Smooth muscle cell (in vitro differentiated cells): ENCODE measurements around the gene GRHL3. TPM values are rescaled to one million over a fixed set of nuclear protein-coding genes. Genes with fewer than 3 reads are reported as not detected.

Experiments
- DNase-seq: peaks from one replicate; lab custom pipeline; 2025; ENCODE audit not compliant: unreplicated experiment; lab: John Stamatoyannopoulos, UW
- H2AFZ ChIP-seq: fragments of 200-600 bp; sonication (generic); 2 replicates; pipeline ENCODE4 v1.6.0; 2016; ENCODE audit warnings: antibody characterized with exemption, low read depth, mild to moderate bottlenecking
- H3F3A ChIP-seq: fragments of 200-600 bp; sonication (generic); 2 replicates; pipeline ENCODE4 v1.6.0; 2017; ENCODE audit warnings: antibody characterized with exemption, low read depth
- H3K27ac ChIP-seq: fragments of 200-600 bp; sonication (generic); 2 replicates; pipeline ENCODE4 v1.5.1; 2016; ENCODE audit warnings: low read depth, mild to moderate bottlenecking
- H3K27me3 ChIP-seq: fragments of 200-600 bp; sonication (generic); 2 replicates; pipeline ENCODE4 v1.6.1; 2016; ENCODE audit warnings: low read depth, mild to moderate bottlenecking
- H3K36me3 ChIP-seq: fragments of 200-600 bp; sonication (generic); 2 replicates; pipeline ENCODE4 v1.5.1; 2016; ENCODE audit warnings: low read depth
- H3K4me1 ChIP-seq: fragments of 200-600 bp; sonication (generic); 2 replicates; pipeline ENCODE4 v1.5.1; 2016; ENCODE audit warnings: low read depth
- H3K4me2 ChIP-seq: fragments of 200-600 bp; sonication (generic); 2 replicates; pipeline ENCODE4 v1.6.0; 2016; ENCODE audit warnings: mild to moderate bottlenecking
- H3K4me3 ChIP-seq: fragments of 200-600 bp; sonication (generic); 2 replicates; pipeline ENCODE4 v1.5.1; 2016; ENCODE audit warnings: mild to moderate bottlenecking
- H3K79me2 ChIP-seq: fragments of 200-600 bp; sonication (generic); 2 replicates; pipeline ENCODE4 v1.6.0; 2016; ENCODE audit warnings: low read depth, mild to moderate bottlenecking
- H3K9ac ChIP-seq: fragments of 200-600 bp; sonication (generic); 2 replicates; pipeline ENCODE4 v1.6.0; 2016; ENCODE audit warnings: low read depth
- H3K9me3 ChIP-seq: fragments of 200-600 bp; sonication (generic); replicated peaks from 2 replicates; pipeline ENCODE4 v1.5.1; 2016; ENCODE audit warnings: low read depth
- H4K20me1 ChIP-seq: fragments of 200-600 bp; sonication (generic); 2 replicates; pipeline ENCODE4 v1.6.0; 2016; ENCODE audit warnings: low read depth
- CTCF ChIP-seq: fragments of 200-600 bp; sonication (generic); IDR thresholded peaks from 2 replicates; pipeline ENCODE4 v1.5.1; 2017; ENCODE audit warnings: borderline replicate concordance, mild to moderate bottlenecking, antibody characterized with exemption; ENCODE audit not compliant: insufficient read depth, poor library complexity, severe bottlenecking
- WGBS: methylation state at CpG from one replicate; pipeline ENCODE4 v1.1.7; 2016; ENCODE audit warnings: low lambda C conversion rate; 5-methylcytosine and 5-hydroxymethylcytosine counted together
- polyA plus RNA-seq: library from polyadenylated mRNA; unstranded; fragments of >200 nt; fragmentation: Nextera tagmentation; extraction: Ambion mirVana; gene quantifications from 2 replicates; pipeline ENCODE4 v1.2.1, GENCODE V29; 2016
- total RNA-seq: library from RNA; depleted of rRNA; stranded (reverse); fragments of >200 nt; gene quantifications from 2 replicates; pipeline ENCODE4 v1.2.3, GENCODE V29; 2014

The GRHL3 gene
- total and polyA plus RNA-seq, 2 experiments from 2014 or later = 0.87 to 10.5 TPM

GRCh38 chr1:24386241-24386640, 67.1 kb downstream of the GRHL3 start:
- no peak for TF ChIP-seq CTCF
- Histone ChIP-seq H3K27ac (no peak overlapping the region), H3K9ac (no peak overlapping the region), H2AFZ (no peak overlapping the region), H3K9me3 (no peaks in the 10 kb centered on the region), H3K4me3 (no peak overlapping the region), H3K36me3 (no peaks in the 10 kb centered on the region), H3K4me1 (peaks cover 7% of the 10 kb centered on the region), H4K20me1 (peaks cover 37% of the 10 kb centered on the region), H3K79me2 (no peaks in the 10 kb centered on the region), H3K27me3 (peaks cover 7% of the 10 kb centered on the region), H3F3A (peaks cover 13% of the 10 kb centered on the region), H3K4me2 (peak overlapping the region; percentile 40)
- no peak for DNase-seq
- WGBS = 64% methylated on average over 9 of the region's 9 CpGs

- no peaks in the 10 kb centered on the region for H3K36me3 ChIP-seq
- 94% methylated on average over 11 of the region's 11 CpGs for WGBS
- no peak overlapping the region for H3K4me2 ChIP-seq
- H2AFZ ChIP-seq = no peak overlapping the region
- no peak overlapping the region for H3K9ac ChIP-seq
- no peaks in the 10 kb centered on the region for H3K79me2 ChIP-seq
- peaks cover 13% of the 10 kb centered on the region for H3F3A ChIP-seq
- H3K27ac ChIP-seq = no peak overlapping the region
- no peaks in the 10 kb centered on the region for H3K27me3 ChIP-seq
- peaks cover 40% of the 10 kb centered on the region for H4K20me1 ChIP-seq
- DNase-seq = no peak
- peaks cover 7% of the 10 kb centered on the region for H3K4me1 ChIP-seq
- H3K4me3 ChIP-seq = no peak overlapping the region
- H3K9me3 ChIP-seq = no peaks in the 10 kb centered on the region
- no peak for TF ChIP-seq CTCF
Measured at GRCh38 chr1:24386931-24387330, 67.8 kb downstream of the GRHL3 start.

- no peak overlapping the region for H2AFZ ChIP-seq
- no peak overlapping the region for H3K4me2 ChIP-seq
- H3K27me3 ChIP-seq = no peaks in the 10 kb centered on the region
- H4K20me1 ChIP-seq = peaks cover 40% of the 10 kb centered on the region
- peaks cover 7% of the 10 kb centered on the region for H3K4me1 ChIP-seq
- H3K9ac ChIP-seq = no peak overlapping the region
- 92% methylated on average over 1 of the region's 1 CpG for WGBS
- no peaks in the 10 kb centered on the region for H3K36me3 ChIP-seq
- no peak for TF ChIP-seq CTCF
- DNase-seq = no peak
- H3K79me2 ChIP-seq = no peaks in the 10 kb centered on the region
- H3K4me3 ChIP-seq = no peak overlapping the region
- no peak overlapping the region for H3K27ac ChIP-seq
- H3F3A ChIP-seq = peaks cover 13% of the 10 kb centered on the region
- H3K9me3 ChIP-seq = no peaks in the 10 kb centered on the region
Measured at GRCh38 chr1:24387636-24388175, 68.5 kb downstream of the GRHL3 start.

- WGBS = 86% methylated on average over 8 of the region's 8 CpGs
- peaks cover 7% of the 10 kb centered on the region for H3K4me1 ChIP-seq
- H3K27ac ChIP-seq = no peak overlapping the region
- H3K4me3 ChIP-seq = no peak overlapping the region
- H3K4me2 ChIP-seq = no peak overlapping the region
- no peak for TF ChIP-seq CTCF
- no peaks in the 10 kb centered on the region for H3K79me2 ChIP-seq
- H3F3A ChIP-seq = peaks cover 19% of the 10 kb centered on the region
- H4K20me1 ChIP-seq = peaks cover 40% of the 10 kb centered on the region
- no peaks in the 10 kb centered on the region for H3K36me3 ChIP-seq
- no peak for DNase-seq
- no peak overlapping the region for H2AFZ ChIP-seq
- H3K27me3 ChIP-seq = no peaks in the 10 kb centered on the region
- H3K9ac ChIP-seq = no peak overlapping the region
- no peaks in the 10 kb centered on the region for H3K9me3 ChIP-seq
Measured at GRCh38 chr1:24388331-24388885, 69.3 kb downstream of the GRHL3 start.
